CD14-positive monocyte (primary cell): ENCODE measurements around the gene TBCD. TPM values are rescaled to one million over a fixed set of nuclear protein-coding genes. Genes with fewer than 3 reads are reported as not detected.

Experiments used
- DNase-seq, 3 donors: peaks; one replicate each; pipeline ENCODE4 v3.0.0-alpha.2; 2011 to 2022
- H2AFZ ChIP-seq: 2 replicates; pipeline ENCODE4 v1.6.0; 2012; ENCODE audit warnings: mild to moderate bottlenecking, low read depth, low read length, inconsistent platforms; ENCODE audit not compliant: insufficient read depth, poor library complexity, severe bottlenecking
- H3K27ac ChIP-seq, 2 donors: 1 replicate in 1 of 2; 2 replicates in 1 of 2; pipeline ENCODE4 v1.5.1; 2012 to 2013; ENCODE audit warnings: low read length in 2 of 2, control low read depth in 1 of 2, inconsistent platforms in 1 of 2, low read depth in 1 of 2, mild to moderate bottlenecking in 1 of 2
- H3K27me3 ChIP-seq, 2 donors: one replicate each; pipeline versions ENCODE4 v1.6.0 to v1.6.1; 2011 to 2013; ENCODE audit warnings: low read length in 2 of 2; ENCODE audit not compliant: control insufficient read depth in 2 of 2, insufficient read depth in 2 of 2
- H3K36me3 ChIP-seq, 2 donors: replicated peaks in 1 of 2; 1 replicate in 1 of 2; 2 replicates in 1 of 2; pipeline versions ENCODE4 v1.5.1 to v1.6.1; 2012 to 2013; ENCODE audit warnings: low read length in 2 of 2, control low read depth in 1 of 2, inconsistent platforms in 1 of 2, mild to moderate bottlenecking in 1 of 2; ENCODE audit not compliant: insufficient read depth in 2 of 2, control insufficient read depth in 1 of 2
- H3K4me1 ChIP-seq, 2 donors: 1 replicate in 1 of 2; 2 replicates in 1 of 2; pipeline versions ENCODE4 v1.5.1 to v1.6.1; 2012 to 2013; ENCODE audit warnings: low read length in 2 of 2, control low read depth in 1 of 2, inconsistent platforms in 1 of 2, mild to moderate bottlenecking in 1 of 2, moderate library complexity in 1 of 2; ENCODE audit not compliant: insufficient read depth in 2 of 2, control insufficient read depth in 1 of 2
- H3K4me2 ChIP-seq: replicated peaks from 2 replicates; pipeline ENCODE3; 2012; ENCODE audit warnings: low read length, moderate library complexity, mild to moderate bottlenecking; ENCODE audit not compliant: poor library complexity, severe bottlenecking; ENCODE audit errors: extremely low read depth
- H3K4me3 ChIP-seq, 3 experiments: fragments of 200-600 bp in 1 of 3; sonication (generic) in 1 of 3; replicated peaks in 1 of 3; 1 replicate in 2 of 3; 2 replicates in 1 of 3; pipeline ENCODE4 v1.5.1; 2011 to 2013; ENCODE audit warnings: low read length in 3 of 3, mild to moderate bottlenecking in 3 of 3, control low read depth in 2 of 3, low read depth in 2 of 3, inconsistent platforms in 1 of 3, moderate library complexity in 1 of 3
- H3K79me2 ChIP-seq: 2 replicates; pipeline ENCODE4 v1.6.0; 2012; ENCODE audit warnings: mild to moderate bottlenecking, control low read depth, inconsistent platforms, low read length, moderate library complexity; ENCODE audit not compliant: insufficient read depth
- H3K9ac ChIP-seq: 2 replicates; pipeline ENCODE4 v1.6.0; 2017; ENCODE audit warnings: low read length, mild to moderate bottlenecking; ENCODE audit not compliant: insufficient read depth, poor library complexity, severe bottlenecking
- H3K9me3 ChIP-seq, 2 donors: replicated peaks in 1 of 2; 1 replicate in 1 of 2; 2 replicates in 1 of 2; pipeline versions ENCODE4 v1.5.1 to v1.6.1; 2012 to 2013; ENCODE audit warnings: low read length in 2 of 2, control low read depth in 1 of 2; ENCODE audit not compliant: control insufficient read depth in 1 of 2, insufficient read depth in 1 of 2
- H4K20me1 ChIP-seq: 2 replicates; pipeline ENCODE4 v1.6.0; 2012; ENCODE audit warnings: mild to moderate bottlenecking, low read length, control low read depth, moderate library complexity; ENCODE audit not compliant: insufficient read depth
- H3K27ac Mint-ChIP-seq, 7 donors: one replicate each; pipeline ENCODE4 v1.8.0; 2020; ENCODE audit warnings: mild to moderate bottlenecking in 7 of 7, mixed read lengths in 7 of 7, moderate library complexity in 6 of 7, inconsistent platforms in 2 of 7
- H3K27me3 Mint-ChIP-seq, 3 donors: one replicate each; pipeline ENCODE4 v1.8.0; 2021 to 2022; ENCODE audit warnings: low read depth in 3 of 3, mild to moderate bottlenecking in 3 of 3, mixed read lengths in 3 of 3, moderate library complexity in 3 of 3, inconsistent platforms in 1 of 3
- H3K36me3 Mint-ChIP-seq, 2 donors: one replicate each; pipeline ENCODE4 v1.8.0; 2020; ENCODE audit warnings: mixed read lengths in 2 of 2, inconsistent platforms in 1 of 2, mild to moderate bottlenecking in 1 of 2
- H3K4me1 Mint-ChIP-seq: one replicate; pipeline ENCODE4 v1.8.0; 2020; ENCODE audit warnings: mild to moderate bottlenecking, mixed read lengths
- H3K4me3 Mint-ChIP-seq, 2 donors: one replicate each; pipeline ENCODE4 v1.8.0; 2020; ENCODE audit warnings: mild to moderate bottlenecking in 2 of 2, mixed read lengths in 2 of 2, moderate library complexity in 1 of 2
- H3K9me3 Mint-ChIP-seq, 7 donors: one replicate each; pipeline ENCODE4 v1.8.0; 2020 to 2022; ENCODE audit warnings: mixed read lengths in 7 of 7, mild to moderate bottlenecking in 6 of 7, moderate library complexity in 6 of 7, inconsistent platforms in 2 of 7
- WGBS: methylation state at CpG from one replicate; pipeline ENCODE4 v1.1.5; 2013; ENCODE audit warnings: missing lambda C conversion rate; ENCODE audit not compliant: insufficient coverage; 5-methylcytosine and 5-hydroxymethylcytosine counted together
- intact Hi-C, 2 donors: fragments of 100-400 bp; cut with micrococcal nuclease; formaldehyde crosslinking; loops; one replicate each; pipeline versions ENCODE4 v1.15.0 to v1.15.1; 2023
- polyA plus RNA-seq, 3 donors: library from polyadenylated mRNA; depleted of rRNA in 1 of 3; unstranded in 2 of 3; stranded (reverse) in 1 of 3; fragments of 300-500 nt in 2 of 3; fragments of >200 nt in 1 of 3; fragmentation: Illumina TruSeq in 2 of 3; gene quantifications; 1 replicate in 2 of 3; 2 replicates in 1 of 3; pipeline ENCODE4 v1.2.3, GENCODE V29; 2012 to 2021
- TF ChIP-seq, protein P1 (sequence below): fragments of 200-600 bp; IDR thresholded peaks from one replicate; pipeline ENCODE4 v1.8.0; 2022; ENCODE audit warnings: antibody characterized with exemption, mild to moderate bottlenecking

TBCD gene
- polyA plus RNA-seq, 3 donors, result 54.7 to 74.0 (median 66.6) TPM

DNA sequence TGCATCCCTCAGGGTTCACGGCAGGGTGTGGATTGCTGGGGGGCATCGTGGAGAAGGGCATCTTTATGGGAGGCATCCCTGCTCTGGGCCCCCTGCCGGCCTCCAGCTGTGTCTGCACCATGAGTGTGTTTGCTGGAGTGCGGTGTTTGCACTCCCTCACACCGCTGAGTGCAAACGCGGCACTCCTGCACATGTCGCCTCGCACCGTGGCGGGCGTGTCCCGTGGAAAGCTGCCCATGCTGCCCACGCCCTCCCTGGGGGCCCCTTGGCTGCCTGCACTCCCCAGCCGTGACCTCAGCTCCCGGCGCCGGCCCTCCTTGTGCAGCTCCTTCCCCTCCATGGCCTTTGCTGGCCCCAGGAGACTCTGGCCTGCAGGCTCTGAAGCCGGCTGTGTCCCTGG is 162.5 kb downstream of the TBCD start:
- Mint-ChIP-seq H3K9me3 (peaks cover 0 to 1% (median 0%) of the 10 kb centered on the region in 7 donors), H3K36me3 (peaks cover 36 to 58% of the 10 kb centered on the region in 2 donors), H3K4me1 (peaks cover 22% of the 10 kb centered on the region), H3K4me3 (no peak overlapping the region), H3K27ac (no peak overlapping the region), H3K27me3 (peaks cover 0 to 2% (median 0%) of the 10 kb centered on the region in 3 donors)
- intact Hi-C loops, result loop anchor here in 1 of 2 donors (5.0 kb wide), 2 partner anchors 37 to 132 kb away; no protein-coding TSS in a partner anchor
- no peak for DNase-seq
- no peak overlapping the region for H3K9ac ChIP-seq
- H3K4me2 ChIP-seq, result no peak overlapping the region
- H3K4me3 ChIP-seq, result no peak overlapping the region
- no peaks in the 10 kb centered on the region for H4K20me1 ChIP-seq
- H3K4me1 ChIP-seq, result peaks cover 14 to 16% of the 10 kb centered on the region in 2 donors
- no peak overlapping the region for H3K27ac ChIP-seq
- WGBS, result 89% methylated on average over 16 of the region's 19 CpGs
- no peaks in the 10 kb centered on the region for H3K27me3 ChIP-seq
- H3K36me3 ChIP-seq, result peaks cover 2 to 17% of the 10 kb centered on the region in 2 donors
- TF ChIP-seq, protein P1, sequence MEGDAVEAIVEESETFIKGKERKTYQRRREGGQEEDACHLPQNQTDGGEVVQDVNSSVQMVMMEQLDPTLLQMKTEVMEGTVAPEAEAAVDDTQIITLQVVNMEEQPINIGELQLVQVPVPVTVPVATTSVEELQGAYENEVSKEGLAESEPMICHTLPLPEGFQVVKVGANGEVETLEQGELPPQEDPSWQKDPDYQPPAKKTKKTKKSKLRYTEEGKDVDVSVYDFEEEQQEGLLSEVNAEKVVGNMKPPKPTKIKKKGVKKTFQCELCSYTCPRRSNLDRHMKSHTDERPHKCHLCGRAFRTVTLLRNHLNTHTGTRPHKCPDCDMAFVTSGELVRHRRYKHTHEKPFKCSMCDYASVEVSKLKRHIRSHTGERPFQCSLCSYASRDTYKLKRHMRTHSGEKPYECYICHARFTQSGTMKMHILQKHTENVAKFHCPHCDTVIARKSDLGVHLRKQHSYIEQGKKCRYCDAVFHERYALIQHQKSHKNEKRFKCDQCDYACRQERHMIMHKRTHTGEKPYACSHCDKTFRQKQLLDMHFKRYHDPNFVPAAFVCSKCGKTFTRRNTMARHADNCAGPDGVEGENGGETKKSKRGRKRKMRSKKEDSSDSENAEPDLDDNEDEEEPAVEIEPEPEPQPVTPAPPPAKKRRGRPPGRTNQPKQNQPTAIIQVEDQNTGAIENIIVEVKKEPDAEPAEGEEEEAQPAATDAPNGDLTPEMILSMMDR, result no peak
- no peak overlapping the region for H2AFZ ChIP-seq
- H3K9me3 ChIP-seq, result no peaks in the 10 kb centered on the region
- no peaks in the 10 kb centered on the region for H3K79me2 ChIP-seq

DNA sequence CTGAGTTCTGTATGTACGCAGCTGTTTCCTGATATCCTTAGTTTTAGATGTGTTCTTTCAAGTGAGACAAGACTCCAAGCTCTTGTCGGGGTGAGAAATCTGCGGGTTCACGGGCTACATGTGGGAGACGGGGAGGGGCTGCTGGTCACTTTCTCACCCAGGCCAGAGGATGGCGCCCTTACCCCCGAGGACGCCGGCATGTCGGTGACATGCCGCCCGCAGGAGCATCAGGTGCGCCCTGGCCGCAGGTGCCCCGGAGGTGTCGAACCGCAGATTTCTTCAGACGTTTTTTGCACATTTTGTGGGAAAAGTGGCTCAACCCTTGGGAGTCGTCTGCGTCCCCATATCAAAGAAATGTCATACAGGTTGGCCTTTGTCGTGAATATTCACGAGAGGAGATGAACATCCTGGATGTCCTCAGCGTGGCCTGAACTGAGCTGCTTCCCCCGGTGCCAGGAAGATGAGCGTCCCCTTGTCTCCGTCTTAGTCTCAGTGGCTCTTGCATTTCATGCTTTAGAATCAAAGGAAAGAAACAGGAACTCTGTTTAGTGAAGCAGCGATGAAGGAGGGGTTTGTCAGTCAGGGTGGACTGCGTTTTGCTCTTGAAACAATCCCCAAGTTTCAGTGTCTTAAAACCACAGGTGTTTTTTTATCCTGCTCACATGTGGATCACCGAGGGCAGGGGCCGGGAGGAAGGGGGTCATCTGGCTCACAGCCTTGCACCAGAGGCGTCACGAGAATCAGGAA is 163.3 kb downstream of the TBCD start:
- no peaks in the 10 kb centered on the region for H3K79me2 ChIP-seq
- Mint-ChIP-seq H3K4me1 (peaks cover 22% of the 10 kb centered on the region), H3K27ac (peak overlapping the region in 1 of 7 donors; percentile 10), H3K36me3 (peaks cover 38 to 58% of the 10 kb centered on the region in 2 donors), H3K27me3 (peaks cover 0 to 2% (median 0%) of the 10 kb centered on the region in 3 donors), H3K9me3 (peaks cover 0 to 1% (median 0%) of the 10 kb centered on the region in 7 donors), H3K4me3 (no peak overlapping the region)
- H3K4me2 ChIP-seq, result no peak overlapping the region
- no peak overlapping the region for H3K27ac ChIP-seq
- H4K20me1 ChIP-seq, result no peaks in the 10 kb centered on the region
- no peak overlapping the region for H3K4me3 ChIP-seq
- no peak overlapping the region for H2AFZ ChIP-seq
- no peak for DNase-seq
- H3K9ac ChIP-seq, result no peak overlapping the region
- peaks cover 2 to 17% of the 10 kb centered on the region in 2 donors for H3K36me3 ChIP-seq
- H3K9me3 ChIP-seq, result no peaks in the 10 kb centered on the region
- 97% methylated on average over 30 of the region's 32 CpGs for WGBS
- intact Hi-C loops, result no loop called here
- H3K4me1 ChIP-seq, result peaks cover 14 to 16% of the 10 kb centered on the region in 2 donors
- TF ChIP-seq, protein P1, result no peak
- H3K27me3 ChIP-seq, result no peaks in the 10 kb centered on the region
